ENCODE measurements around the gene THBS2.

THBS2 gene

GRCh38 chr6:169249057-169249456, 4.6 kb downstream of the THBS2 start:
- H3K4me3 ChIP-seq (ENCODE audit: low read length in 2 of 2) = no peak overlapping the region
- H3K9ac ChIP-seq (ENCODE audit: low read length in 2 of 2) = no peak overlapping the region
- peaks cover 19% of the 10 kb centered on the region for H3K4me1 ChIP-seq (ENCODE audit: control insufficient read depth, insufficient read depth, low read length)
- H3K36me3 ChIP-seq (ENCODE audit: control insufficient read depth in 2 of 2, insufficient read depth in 2 of 2, low read length in 2 of 2) = peaks cover 23 to 27% of the 10 kb centered on the region in 2 donors
- H3K9me3 ChIP-seq (ENCODE audit: control insufficient read depth in 2 of 2, low read length in 2 of 2) = no peaks in the 10 kb centered on the region
- no peak overlapping the region for H3K27ac ChIP-seq (ENCODE audit: low read length)
- no peaks in the 10 kb centered on the region for H3K27me3 ChIP-seq (ENCODE audit: control insufficient read depth in 1 of 2, insufficient read depth in 2 of 2, low read length in 2 of 2)

- Histone ChIP-seq H3K9me3 (ENCODE audit: control insufficient read depth in 2 of 2, low read length in 2 of 2) (no peaks in the 10 kb centered on the region), H3K4me1 (ENCODE audit: control insufficient read depth, insufficient read depth, low read length) (peaks cover 15% of the 10 kb centered on the region), H3K27me3 (ENCODE audit: control insufficient read depth in 1 of 2, insufficient read depth in 2 of 2, low read length in 2 of 2) (no peaks in the 10 kb centered on the region), H3K4me3 (ENCODE audit: low read length in 2 of 2) (no peak overlapping the region), H3K36me3 (ENCODE audit: control insufficient read depth in 2 of 2, insufficient read depth in 2 of 2, low read length in 2 of 2) (peaks cover 23 to 28% of the 10 kb centered on the region in 2 donors), H3K9ac (ENCODE audit: low read length in 2 of 2) (no peak overlapping the region), H3K27ac (ENCODE audit: low read length) (no peak overlapping the region)
Measured at GRCh38 chr6:169248521-169248971, 5.1 kb downstream of the THBS2 start.

GRCh38 chr6:169247991-169248390, 5.7 kb downstream of the THBS2 start:
- Histone ChIP-seq H3K4me1 (ENCODE audit: control insufficient read depth, insufficient read depth, low read length) (peaks cover 12% of the 10 kb centered on the region), H3K36me3 (ENCODE audit: control insufficient read depth in 2 of 2, insufficient read depth in 2 of 2, low read length in 2 of 2) (peaks cover 23 to 28% of the 10 kb centered on the region in 2 donors), H3K27ac (ENCODE audit: low read length) (no peak overlapping the region), H3K9ac (ENCODE audit: low read length in 2 of 2) (no peak overlapping the region), H3K27me3 (ENCODE audit: control insufficient read depth in 1 of 2, insufficient read depth in 2 of 2, low read length in 2 of 2) (no peaks in the 10 kb centered on the region), H3K4me3 (ENCODE audit: low read length in 2 of 2) (no peak overlapping the region), H3K9me3 (ENCODE audit: control insufficient read depth in 2 of 2, low read length in 2 of 2) (no peaks in the 10 kb centered on the region)

- Histone ChIP-seq H3K9me3 (ENCODE audit: control insufficient read depth in 2 of 2, low read length in 2 of 2) (no peaks in the 10 kb centered on the region), H3K9ac (ENCODE audit: low read length in 2 of 2) (no peak overlapping the region), H3K27ac (ENCODE audit: low read length) (no peak overlapping the region), H3K36me3 (ENCODE audit: control insufficient read depth in 2 of 2, insufficient read depth in 2 of 2, low read length in 2 of 2) (peaks cover 23 to 28% of the 10 kb centered on the region in 2 donors), H3K4me3 (ENCODE audit: low read length in 2 of 2) (no peak overlapping the region), H3K4me1 (ENCODE audit: control insufficient read depth, insufficient read depth, low read length) (peaks cover 7% of the 10 kb centered on the region), H3K27me3 (ENCODE audit: control insufficient read depth in 1 of 2, insufficient read depth in 2 of 2, low read length in 2 of 2) (no peaks in the 10 kb centered on the region)
Measured at GRCh38 chr6:169247419-169247818, 6.2 kb downstream of the THBS2 start.

GRCh38 chr6:169246445-169246844, 7.2 kb downstream of the THBS2 start:
- Histone ChIP-seq H3K27ac (ENCODE audit: low read length) (no peak overlapping the region), H3K4me1 (ENCODE audit: control insufficient read depth, insufficient read depth, low read length) (no peaks in the 10 kb centered on the region)

GRCh38 chr6:169244684-169245383, 8.8 kb downstream of the THBS2 start:
- H3K36me3 ChIP-seq (ENCODE audit: control insufficient read depth in 2 of 2, insufficient read depth in 2 of 2, low read length in 2 of 2) = peaks cover 23 to 28% of the 10 kb centered on the region in 2 donors
- H3K4me3 ChIP-seq (ENCODE audit: low read length in 2 of 2) = no peak overlapping the region
- no peak overlapping the region for H3K27ac ChIP-seq (ENCODE audit: low read length)
- no peaks in the 10 kb centered on the region for H3K27me3 ChIP-seq (ENCODE audit: control insufficient read depth in 1 of 2, insufficient read depth in 2 of 2, low read length in 2 of 2)
- no peaks in the 10 kb centered on the region for H3K9me3 ChIP-seq (ENCODE audit: control insufficient read depth in 2 of 2, low read length in 2 of 2)
- no peaks in the 10 kb centered on the region for H3K4me1 ChIP-seq (ENCODE audit: control insufficient read depth, insufficient read depth, low read length)
- H3K9ac ChIP-seq (ENCODE audit: low read length in 2 of 2) = no peak overlapping the region

More at GRCh38 chr6:169246445-169246844, 7.2 kb downstream of the THBS2 start:
- Histone ChIP-seq H3K9ac (ENCODE audit: low read length in 2 of 2) (no peak overlapping the region), H3K4me3 (ENCODE audit: low read length in 2 of 2) (no peak overlapping the region), H3K9me3 (ENCODE audit: control insufficient read depth in 2 of 2, low read length in 2 of 2) (no peaks in the 10 kb centered on the region), H3K36me3 (ENCODE audit: control insufficient read depth in 2 of 2, insufficient read depth in 2 of 2, low read length in 2 of 2) (peaks cover 23 to 28% of the 10 kb centered on the region in 2 donors), H3K27me3 (ENCODE audit: control insufficient read depth in 1 of 2, insufficient read depth in 2 of 2, low read length in 2 of 2) (no peaks in the 10 kb centered on the region)

- Histone ChIP-seq H3K9me3 (ENCODE audit: control insufficient read depth in 2 of 2, low read length in 2 of 2) (no peaks in the 10 kb centered on the region), H3K4me3 (ENCODE audit: low read length in 2 of 2) (no peak overlapping the region), H3K4me1 (ENCODE audit: control insufficient read depth, insufficient read depth, low read length) (no peaks in the 10 kb centered on the region), H3K27ac (ENCODE audit: low read length) (no peak overlapping the region), H3K9ac (ENCODE audit: low read length in 2 of 2) (no peak overlapping the region), H3K36me3 (ENCODE audit: control insufficient read depth in 2 of 2, insufficient read depth in 2 of 2, low read length in 2 of 2) (peaks cover 22 to 25% of the 10 kb centered on the region in 2 donors), H3K27me3 (ENCODE audit: control insufficient read depth in 1 of 2, insufficient read depth in 2 of 2, low read length in 2 of 2) (no peaks in the 10 kb centered on the region)
Measured at GRCh38 chr6:169243661-169244060, 10.0 kb downstream of the THBS2 start.

- H3K9me3 ChIP-seq (ENCODE audit: control insufficient read depth in 2 of 2, low read length in 2 of 2) = no peaks in the 10 kb centered on the region
- no peaks in the 10 kb centered on the region for H3K4me1 ChIP-seq (ENCODE audit: control insufficient read depth, insufficient read depth, low read length)
- no peak overlapping the region for H3K9ac ChIP-seq (ENCODE audit: low read length in 2 of 2)
- H3K4me3 ChIP-seq (ENCODE audit: low read length in 2 of 2) = no peak overlapping the region
- H3K27ac ChIP-seq (ENCODE audit: low read length) = no peak overlapping the region
- no peaks in the 10 kb centered on the region for H3K27me3 ChIP-seq (ENCODE audit: control insufficient read depth in 1 of 2, insufficient read depth in 2 of 2, low read length in 2 of 2)
- peaks cover 17 to 22% of the 10 kb centered on the region in 2 donors for H3K36me3 ChIP-seq (ENCODE audit: control insufficient read depth in 2 of 2, insufficient read depth in 2 of 2, low read length in 2 of 2)
Measured at GRCh38 chr6:169243186-169243585, 10.5 kb downstream of the THBS2 start.

GRCh38 chr6:169241688-169242350, 11.8 kb downstream of the THBS2 start:
- no peaks in the 10 kb centered on the region for H3K27me3 ChIP-seq (ENCODE audit: control insufficient read depth in 1 of 2, insufficient read depth in 2 of 2, low read length in 2 of 2)
- H3K9ac ChIP-seq (ENCODE audit: low read length in 2 of 2) = no peak overlapping the region
- no peak overlapping the region for H3K27ac ChIP-seq (ENCODE audit: low read length)
- H3K4me3 ChIP-seq (ENCODE audit: low read length in 2 of 2) = no peak overlapping the region
- H3K9me3 ChIP-seq (ENCODE audit: control insufficient read depth in 2 of 2, low read length in 2 of 2) = no peaks in the 10 kb centered on the region
- no peaks in the 10 kb centered on the region for H3K4me1 ChIP-seq (ENCODE audit: control insufficient read depth, insufficient read depth, low read length)
- H3K36me3 ChIP-seq (ENCODE audit: control insufficient read depth in 2 of 2, insufficient read depth in 2 of 2, low read length in 2 of 2) = peaks cover 6 to 8% of the 10 kb centered on the region in 2 donors

- Histone ChIP-seq H3K27me3 (ENCODE audit: control insufficient read depth in 1 of 2, insufficient read depth in 2 of 2, low read length in 2 of 2) (no peaks in the 10 kb centered on the region), H3K4me3 (ENCODE audit: low read length in 2 of 2) (no peak overlapping the region), H3K9me3 (ENCODE audit: control insufficient read depth in 2 of 2, low read length in 2 of 2) (no peaks in the 10 kb centered on the region), H3K27ac (ENCODE audit: low read length) (no peak overlapping the region), H3K36me3 (ENCODE audit: control insufficient read depth in 2 of 2, insufficient read depth in 2 of 2, low read length in 2 of 2) (peaks cover 6 to 8% of the 10 kb centered on the region in 2 donors), H3K9ac (ENCODE audit: low read length in 2 of 2) (no peak overlapping the region), H3K4me1 (ENCODE audit: control insufficient read depth, insufficient read depth, low read length) (no peaks in the 10 kb centered on the region)
Measured at GRCh38 chr6:169240591-169241390, 12.9 kb downstream of the THBS2 start.

Data from stomach smooth muscle (tissue), 2 donors.